Upper lobe of right lung (tissue), 1 donor: ENCODE results near the gene SLC4A8. TPM values are rescaled to one million over a fixed set of nuclear protein-coding genes. Genes with fewer than 3 reads are reported as not detected.

Source experiments
- ATAC-seq: fragments of 200-7000 bp; cut with Tn5 transposase; one replicate; pipeline ENCODE4 v1.9.1; 2020; ENCODE audit warnings: mild to moderate bottlenecking, moderate library complexity
- DNase-seq: peaks from one replicate; pipeline ENCODE4 v3.0.0-alpha.2; 2020
- H3K27ac ChIP-seq: fragments of 200-600 bp; one replicate; pipeline ENCODE4 v1.8.0; 2022
- H3K27me3 ChIP-seq: fragments of 200-600 bp; one replicate; pipeline ENCODE4 v1.8.0; 2022; ENCODE audit warnings: mild to moderate bottlenecking
- H3K36me3 ChIP-seq: fragments of 200-600 bp; one replicate; pipeline ENCODE4 v1.8.0; 2022
- H3K4me1 ChIP-seq: fragments of 200-600 bp; one replicate; pipeline ENCODE4 v1.8.0; 2022
- H3K4me3 ChIP-seq: fragments of 200-600 bp; one replicate; pipeline ENCODE4 v1.8.0; 2022; ENCODE audit warnings: mild to moderate bottlenecking
- H3K9me3 ChIP-seq: fragments of 200-600 bp; one replicate; pipeline ENCODE4 v1.8.0; 2022
- intact Hi-C: fragments of 100-400 bp; cut with DNase I; formaldehyde crosslinking; loops from one replicate; pipeline ENCODE4 v1.11.0; 2022
- total RNA-seq: library from RNA; stranded (reverse); fragmentation: NEBNext Ultra II Directional; extraction: Animal tissue kit (Norgen Biotek cat#: 25700); gene quantifications from one replicate; pipeline ENCODE4 v1.2.1, GENCODE V29; 2021
- TF ChIP-seq, protein P1 (sequence below): fragments of 200-600 bp; IDR thresholded peaks from one replicate; pipeline ENCODE4 v1.8.0; 2022; ENCODE audit warnings: antibody characterized with exemption
- donor health status: DM: no; HTN: yes; CAD: no; lungs with severe emphysema.

SLC4A8 gene
- total RNA-seq, 1 donor from 2014 or later: 2.5 TPM

DNA sequence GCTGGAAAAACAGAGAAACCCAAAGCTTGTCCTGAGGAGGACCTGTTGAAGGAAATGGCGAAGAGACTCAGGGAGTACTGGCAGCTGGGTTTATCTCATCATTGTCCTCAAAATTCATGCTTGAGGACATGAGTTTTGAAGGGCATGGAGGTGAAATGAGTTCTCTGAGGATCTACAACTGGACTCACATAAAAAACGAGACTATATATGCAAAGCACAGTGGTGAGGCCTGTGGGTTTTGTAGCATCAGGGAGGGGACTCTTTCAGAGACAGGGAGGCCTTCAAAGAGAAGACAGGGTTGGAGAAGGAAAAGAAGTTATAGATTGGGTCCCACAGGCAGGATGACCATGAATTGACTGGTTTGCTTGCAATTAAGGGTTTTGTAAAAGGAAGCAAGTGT lies 95.1 kb downstream of the SLC4A8 start:
- intact Hi-C loops: no loop called here
- DNase-seq (no peak), ATAC-seq (no peak)
- TF ChIP-seq, protein P1, sequence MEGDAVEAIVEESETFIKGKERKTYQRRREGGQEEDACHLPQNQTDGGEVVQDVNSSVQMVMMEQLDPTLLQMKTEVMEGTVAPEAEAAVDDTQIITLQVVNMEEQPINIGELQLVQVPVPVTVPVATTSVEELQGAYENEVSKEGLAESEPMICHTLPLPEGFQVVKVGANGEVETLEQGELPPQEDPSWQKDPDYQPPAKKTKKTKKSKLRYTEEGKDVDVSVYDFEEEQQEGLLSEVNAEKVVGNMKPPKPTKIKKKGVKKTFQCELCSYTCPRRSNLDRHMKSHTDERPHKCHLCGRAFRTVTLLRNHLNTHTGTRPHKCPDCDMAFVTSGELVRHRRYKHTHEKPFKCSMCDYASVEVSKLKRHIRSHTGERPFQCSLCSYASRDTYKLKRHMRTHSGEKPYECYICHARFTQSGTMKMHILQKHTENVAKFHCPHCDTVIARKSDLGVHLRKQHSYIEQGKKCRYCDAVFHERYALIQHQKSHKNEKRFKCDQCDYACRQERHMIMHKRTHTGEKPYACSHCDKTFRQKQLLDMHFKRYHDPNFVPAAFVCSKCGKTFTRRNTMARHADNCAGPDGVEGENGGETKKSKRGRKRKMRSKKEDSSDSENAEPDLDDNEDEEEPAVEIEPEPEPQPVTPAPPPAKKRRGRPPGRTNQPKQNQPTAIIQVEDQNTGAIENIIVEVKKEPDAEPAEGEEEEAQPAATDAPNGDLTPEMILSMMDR: no peak
- Histone ChIP-seq H3K36me3 (no peaks in the 10 kb centered on the region), H3K27ac (no peak overlapping the region), H3K4me1 (no peaks in the 10 kb centered on the region), H3K4me3 (no peak overlapping the region), H3K27me3 (no peaks in the 10 kb centered on the region), H3K9me3 (no peaks in the 10 kb centered on the region)

GRCh38 chr12:51520576-51521325 lies 96.1 kb downstream of the SLC4A8 start:
- intact Hi-C loops: no loop called here
- TF ChIP-seq, protein P1: no peak
- no peaks in the 10 kb centered on the region for H3K27me3 ChIP-seq
- no peak for ATAC-seq
- H3K4me3 ChIP-seq: no peak overlapping the region
- H3K9me3 ChIP-seq: no peaks in the 10 kb centered on the region
- H3K36me3 ChIP-seq: no peaks in the 10 kb centered on the region
- no peak overlapping the region for H3K27ac ChIP-seq
- no peaks in the 10 kb centered on the region for H3K4me1 ChIP-seq
- no peak for DNase-seq

- intact Hi-C loops: no loop called here
- ATAC-seq: no peak
- no peak for DNase-seq
Measured at GRCh38 chr12:51521554-51522276, 97.1 kb downstream of the SLC4A8 start.

GRCh38 chr12:51522696-51523095 lies 98.1 kb downstream of the SLC4A8 start:
- Histone ChIP-seq H3K27me3 (no peaks in the 10 kb centered on the region), H3K4me3 (no peak overlapping the region), H3K36me3 (no peaks in the 10 kb centered on the region), H3K9me3 (no peaks in the 10 kb centered on the region), H3K4me1 (no peaks in the 10 kb centered on the region), H3K27ac (no peak overlapping the region)
- intact Hi-C loops: no loop called here
- ATAC-seq: no peak
- TF ChIP-seq, protein P1: no peak
- DNase-seq: no peak

More at GRCh38 chr12:51521554-51522276, 97.1 kb downstream of the SLC4A8 start:
- TF ChIP-seq, protein P1: no peak
- no peaks in the 10 kb centered on the region for H3K36me3 ChIP-seq
- H3K4me1 ChIP-seq: no peaks in the 10 kb centered on the region
- H3K27me3 ChIP-seq: no peaks in the 10 kb centered on the region
- H3K9me3 ChIP-seq: no peaks in the 10 kb centered on the region
- no peak overlapping the region for H3K4me3 ChIP-seq
- H3K27ac ChIP-seq: no peak overlapping the region

DNA sequence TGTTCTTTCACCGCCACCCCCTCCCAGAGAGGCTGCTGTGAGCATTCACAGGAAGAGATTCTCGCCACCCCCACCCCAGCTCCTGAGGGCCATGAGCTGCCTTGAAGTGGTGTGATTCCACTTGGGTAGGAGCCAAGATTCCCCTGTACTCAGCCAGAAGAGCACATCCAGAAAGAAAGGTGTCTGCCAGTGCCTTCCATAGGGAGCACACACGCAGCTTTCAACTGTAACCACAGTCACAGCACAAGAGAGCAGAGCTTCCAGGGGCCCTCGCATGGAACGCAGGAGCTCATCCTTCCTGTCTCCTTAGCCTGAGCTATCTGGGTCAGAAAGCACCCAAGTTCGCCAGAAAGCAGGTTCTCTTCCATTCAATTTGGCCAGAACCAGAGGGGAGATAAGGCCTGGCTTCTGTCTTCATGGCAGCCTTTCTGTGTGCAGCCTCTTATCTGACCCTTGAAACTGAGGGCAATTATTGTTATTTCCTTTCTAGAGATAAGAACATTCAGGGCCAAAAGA lies 99.8 kb downstream of the SLC4A8 start:
- Histone ChIP-seq H3K9me3 (no peaks in the 10 kb centered on the region), H3K27ac (no peak overlapping the region), H3K27me3 (no peaks in the 10 kb centered on the region), H3K36me3 (no peaks in the 10 kb centered on the region), H3K4me1 (no peaks in the 10 kb centered on the region), H3K4me3 (no peak overlapping the region)
- TF ChIP-seq, protein P1: no peak
- DNase-seq (no peak), ATAC-seq (no peak)
- intact Hi-C loops: no loop called here
